SK-N-SH treated with all-trans-retinoic acid at 6 μM for 48 hours (cell line): ENCODE data around the gene TTC7B.

ENCODE experiments used
- TOX ChIP-seq: fragments of 250-450 bp; sonication (Bioruptor Pico); IDR thresholded peaks from 2 replicates; pipeline ENCODE4 v1.8.0; 2021; ENCODE audit warnings: mild to moderate bottlenecking, moderate library complexity, borderline replicate concordance
- ZFP3 ChIP-seq: fragments of 250-450 bp; sonication (Bioruptor Pico); IDR thresholded peaks from 2 replicates; pipeline ENCODE4 v1.5.0; 2020; ENCODE audit warnings: mild to moderate bottlenecking, moderate library complexity
- TF ChIP-seq, protein P1 (sequence below): fragments of 250-450 bp; sonication (Bioruptor Pico); IDR thresholded peaks from 2 replicates; pipeline ENCODE4 v1.8.0; 2021; ENCODE audit warnings: low read depth, mild to moderate bottlenecking, moderate library complexity, borderline replicate concordance

- TF ChIP-seq, protein P1, sequence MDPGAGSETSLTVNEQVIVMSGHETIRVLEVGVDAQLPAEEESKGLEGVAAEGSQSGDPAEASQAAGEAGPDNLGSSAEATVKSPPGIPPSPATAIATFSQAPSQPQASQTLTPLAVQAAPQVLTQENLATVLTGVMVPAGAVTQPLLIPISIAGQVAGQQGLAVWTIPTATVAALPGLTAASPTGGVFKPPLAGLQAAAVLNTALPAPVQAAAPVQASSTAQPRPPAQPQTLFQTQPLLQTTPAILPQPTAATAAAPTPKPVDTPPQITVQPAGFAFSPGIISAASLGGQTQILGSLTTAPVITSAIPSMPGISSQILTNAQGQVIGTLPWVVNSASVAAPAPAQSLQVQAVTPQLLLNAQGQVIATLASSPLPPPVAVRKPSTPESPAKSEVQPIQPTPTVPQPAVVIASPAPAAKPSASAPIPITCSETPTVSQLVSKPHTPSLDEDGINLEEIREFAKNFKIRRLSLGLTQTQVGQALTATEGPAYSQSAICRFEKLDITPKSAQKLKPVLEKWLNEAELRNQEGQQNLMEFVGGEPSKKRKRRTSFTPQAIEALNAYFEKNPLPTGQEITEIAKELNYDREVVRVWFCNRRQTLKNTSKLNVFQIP = no peak
- no peak for TF ChIP-seq ZFP3 (CRISPR knock-in tag)
- TF ChIP-seq TOX (CRISPR knock-in tag) = no peak
Observed at GRCh38 chr14:90848944-90849731, 32.9 kb upstream of the TTC7B start.
